GM18507 (cell line): Measurements from ENCODE around the gene GRHL1.

Experiments
- DNase-seq: peaks from one replicate; pipeline ENCODE4 v3.0.0; 2011; ENCODE audit warnings: low read depth; ENCODE audit not compliant: insufficient read length; ENCODE audit errors: extremely low spot score
- FAIRE-seq: peaks from 2 replicates; lab custom pipeline; 2011; peaks lifted over from hg19 to GRCh38; lab: Jason Lieb, UNC

The GRHL1 gene

GRCh38 chr2:9970200-9971044 is 18.9 kb downstream of the GRHL1 start:
- DNase-seq: no peak
- no peak for FAIRE-seq

GRCh38 chr2:9971105-9971818 is 19.8 kb downstream of the GRHL1 start:
- FAIRE-seq (no peak), DNase-seq (no peak)

GRCh38 chr2:9971890-9972289 is 20.4 kb downstream of the GRHL1 start:
- no peak for DNase-seq
- FAIRE-seq: no peak

- DNase-seq (no peak), FAIRE-seq (no peak)
These were observed 21.4 kb downstream of the GRHL1 start for GRCh38 chr2:9972621-9973479.

GRCh38 chr2:9973690-9974089 is 22.2 kb downstream of the GRHL1 start:
- DNase-seq (no peak), FAIRE-seq (no peak)

GRCh38 chr2:9974343-9974742 is 22.9 kb downstream of the GRHL1 start:
- FAIRE-seq: no peak
- DNase-seq: no peak

- DNase-seq (no peak), FAIRE-seq (no peak)
These were observed 23.8 kb downstream of the GRHL1 start for GRCh38 chr2:9975328-9975727.

GRCh38 chr2:9975805-9976447 is 24.4 kb downstream of the GRHL1 start:
- FAIRE-seq: no peak
- no peak for DNase-seq

GRCh38 chr2:9979977-9980376 is 28.5 kb downstream of the GRHL1 start:
- no peak for DNase-seq
- FAIRE-seq: no peak

- FAIRE-seq (no peak), DNase-seq (no peak)
These were observed 29.0 kb downstream of the GRHL1 start for GRCh38 chr2:9980520-9980919.

GRCh38 chr2:9981655-9982054 is 30.2 kb downstream of the GRHL1 start:
- DNase-seq (no peak), FAIRE-seq (no peak)

- DNase-seq (no peak), FAIRE-seq (no peak)
These were observed 30.8 kb downstream of the GRHL1 start for GRCh38 chr2:9982248-9982647.

GRCh38 chr2:9982891-9983290 is 31.4 kb downstream of the GRHL1 start:
- FAIRE-seq (no peak), DNase-seq (no peak)

- FAIRE-seq (no peak), DNase-seq (no peak)
These were observed 32.1 kb downstream of the GRHL1 start for GRCh38 chr2:9983401-9984216.

GRCh38 chr2:9984217-9984739 is 32.8 kb downstream of the GRHL1 start:
- FAIRE-seq (peak; percentile 84), DNase-seq (peak; percentile 53)

- DNase-seq (no peak), FAIRE-seq (no peak)
These were observed 33.5 kb downstream of the GRHL1 start for GRCh38 chr2:9984871-9985480.

- DNase-seq: no peak
- no peak for FAIRE-seq
These were observed 34.2 kb downstream of the GRHL1 start for GRCh38 chr2:9985531-9986328.
